ENCODE data around the gene LAIR1.
"Not testable (repeated sequence)": the region's sequence is repeated elsewhere in the genome, so short reads cannot be mapped to it uniquely, and the experiment has no call there.

Gene LAIR1

GRCh38 chr19:54369082-54369687, 4.5 kb upstream of the LAIR1 start:
- DNase-seq (ENCODE audit: insufficient read length, low spot score) (no peak), FAIRE-seq (no peak)
- TF ChIP-seq SPI1 (IDR thresholded peaks at IDR 0.05; ENCODE audit: low read depth, low read length) (no peak), POLR2AphosphoS5 (IDR thresholded peaks at IDR 0.05; ENCODE audit: low read depth, low read length) (no peak), POLR2A (IDR thresholded peaks at IDR 0.05; ENCODE audit: low read depth, low read length) (no peak), PAX5 (IDR thresholded peaks at IDR 0.05; ENCODE audit: insufficient read depth, low read length, severe bottlenecking) (no peak), TAF1 (IDR thresholded peaks at IDR 0.05; ENCODE audit: low read depth, low read length) (no peak), POU2F2 (IDR thresholded peaks at IDR 0.05; ENCODE audit: low read depth, low read length) (no peak)

- FAIRE-seq (no peak), DNase-seq (ENCODE audit: insufficient read length, low spot score) (no peak)
- TF ChIP-seq PAX5 (IDR thresholded peaks at IDR 0.05; ENCODE audit: insufficient read depth, low read length, severe bottlenecking): no peak
- TF ChIP-seq TAF1 (IDR thresholded peaks at IDR 0.05; ENCODE audit: low read depth, low read length): no peak
- TF ChIP-seq POLR2AphosphoS5 (IDR thresholded peaks at IDR 0.05; ENCODE audit: low read depth, low read length): no peak
- no peak for TF ChIP-seq SPI1 (IDR thresholded peaks at IDR 0.05; ENCODE audit: low read depth, low read length)
- no peak for TF ChIP-seq POU2F2 (IDR thresholded peaks at IDR 0.05; ENCODE audit: low read depth, low read length)
- TF ChIP-seq POLR2A (IDR thresholded peaks at IDR 0.05; ENCODE audit: low read depth, low read length): no peak
Measured at GRCh38 chr19:54366811-54367210, 2.1 kb upstream of the LAIR1 start.

DNA sequence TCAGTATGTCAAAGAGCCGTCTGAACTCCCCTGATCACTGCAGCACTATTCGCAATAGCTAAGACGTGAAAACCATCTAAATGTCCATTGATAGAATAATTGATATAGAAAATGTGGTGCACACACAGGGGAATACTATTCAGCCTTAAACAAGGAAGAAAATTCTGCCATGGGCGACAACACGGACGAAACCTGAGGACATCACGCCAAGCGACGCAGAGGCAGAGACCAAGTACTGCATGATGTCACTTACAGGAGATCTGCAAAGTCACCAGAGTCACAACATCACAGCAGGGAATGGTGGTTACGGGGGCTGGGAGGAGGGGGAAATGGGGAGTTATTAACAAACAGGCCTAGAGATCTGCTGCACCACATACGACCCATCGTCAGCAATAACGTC, 1.1 kb upstream of the LAIR1 start:
- not testable (repeated sequence) for DNase-seq (ENCODE audit: insufficient read length, low spot score); FAIRE-seq

DNA sequence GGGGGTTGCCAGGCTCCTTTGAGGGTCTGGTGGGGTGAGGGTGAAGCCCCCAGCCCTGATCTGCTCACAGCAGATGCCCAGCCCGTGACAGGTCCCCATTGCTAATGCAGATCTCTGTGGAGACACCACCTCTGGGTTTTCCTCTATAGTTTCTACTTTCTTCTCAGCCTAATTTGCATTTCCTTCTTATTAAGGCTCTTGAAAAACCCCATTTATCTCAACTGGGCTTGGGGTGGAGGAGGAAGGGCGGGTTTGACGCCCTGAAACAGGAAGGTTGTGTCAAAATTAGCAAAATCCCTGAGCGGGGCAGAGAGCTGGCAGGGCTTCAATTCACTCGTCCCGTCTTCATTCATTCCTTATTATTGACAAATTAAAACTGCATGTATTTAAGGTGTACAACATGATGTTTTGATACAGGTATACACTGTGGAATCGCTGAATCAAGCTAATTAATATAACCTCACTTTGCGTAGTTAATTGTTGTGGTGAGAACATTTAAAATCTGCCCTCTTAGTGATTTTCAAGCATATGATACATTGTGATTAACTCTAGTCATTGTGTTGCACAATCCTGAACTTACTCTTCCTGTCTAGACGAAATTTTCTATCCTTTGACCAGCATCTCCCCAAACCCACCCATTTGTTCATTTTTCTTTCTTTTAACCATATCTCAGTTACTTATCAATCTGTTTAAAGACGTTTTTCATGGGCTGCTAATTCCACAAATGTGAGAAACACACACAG, 2.9 kb downstream of the LAIR1 start:
- FAIRE-seq: peak; percentile 96

GRCh38 chr19:54359149-54359820, 5.4 kb downstream of the LAIR1 start:
- peak; percentile 100 for FAIRE-seq
- DNase-seq (ENCODE audit: insufficient read length, low spot score): not testable (repeated sequence)

More for the DNA sequence above, 2.9 kb downstream of the LAIR1 start:
- DNase-seq (ENCODE audit: insufficient read length, low spot score): not testable (repeated sequence)

- FAIRE-seq: no peak
- TF ChIP-seq SPI1 (IDR thresholded peaks at IDR 0.05; ENCODE audit: low read depth, low read length): no peak
- no peak for TF ChIP-seq TAF1 (IDR thresholded peaks at IDR 0.05; ENCODE audit: low read depth, low read length)
- TF ChIP-seq POU2F2 (IDR thresholded peaks at IDR 0.05; ENCODE audit: low read depth, low read length): no peak
- no peak for TF ChIP-seq POLR2AphosphoS5 (IDR thresholded peaks at IDR 0.05; ENCODE audit: low read depth, low read length)
- TF ChIP-seq POLR2A (IDR thresholded peaks at IDR 0.05; ENCODE audit: low read depth, low read length): no peak
- TF ChIP-seq PAX5 (IDR thresholded peaks at IDR 0.05; ENCODE audit: insufficient read depth, low read length, severe bottlenecking): no peak
- no peak for DNase-seq (ENCODE audit: insufficient read length, low spot score)
Measured at GRCh38 chr19:54357381-54357780, 7.3 kb downstream of the LAIR1 start.

DNA sequence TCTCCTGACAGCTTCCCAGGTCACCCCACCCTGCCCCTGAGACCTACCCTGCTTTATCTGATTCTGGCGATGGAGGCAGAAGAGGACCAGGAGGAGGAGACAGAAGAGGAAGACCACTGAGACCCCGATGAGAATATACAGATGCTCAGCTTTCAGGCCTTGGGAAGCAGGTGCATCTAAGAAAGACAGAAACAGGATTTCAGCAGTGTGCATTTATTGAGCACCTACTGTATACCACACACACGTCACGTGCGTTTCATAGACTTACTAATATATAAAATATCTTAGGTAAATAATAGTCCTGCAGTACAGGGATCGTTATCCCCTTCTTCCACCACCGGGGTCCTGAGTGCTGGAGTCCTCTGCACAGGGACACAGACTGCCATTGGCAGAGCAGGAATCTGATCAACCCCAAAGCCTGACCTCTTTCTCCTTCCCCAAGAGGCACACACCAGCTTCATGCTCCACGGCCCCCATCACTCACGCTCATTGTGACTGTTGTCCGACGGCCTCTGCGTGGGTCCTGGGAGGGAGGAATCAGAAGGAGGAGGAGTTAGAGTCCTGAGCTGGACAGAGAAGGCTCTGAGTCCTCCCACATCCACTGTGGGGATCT, 8.2 kb downstream of the LAIR1 start:
- TF ChIP-seq TAF1 (IDR thresholded peaks at IDR 0.05; ENCODE audit: low read depth, low read length) (no peak), SPI1 (IDR thresholded peaks at IDR 0.05; ENCODE audit: low read depth, low read length) (no peak), POU2F2 (IDR thresholded peaks at IDR 0.05; ENCODE audit: low read depth, low read length) (no peak)
- no peak for FAIRE-seq
- DNase-seq (ENCODE audit: insufficient read length, low spot score): no peak

- DNase-seq (ENCODE audit: insufficient read length, low spot score) (no peak), FAIRE-seq (no peak)
- TF ChIP-seq POU2F2 (IDR thresholded peaks at IDR 0.05; ENCODE audit: low read depth, low read length) (no peak), PAX5 (IDR thresholded peaks at IDR 0.05; ENCODE audit: insufficient read depth, low read length, severe bottlenecking) (no peak), SPI1 (IDR thresholded peaks at IDR 0.05; ENCODE audit: low read depth, low read length) (no peak), POLR2A (IDR thresholded peaks at IDR 0.05; ENCODE audit: low read depth, low read length) (no peak), POLR2AphosphoS5 (IDR thresholded peaks at IDR 0.05; ENCODE audit: low read depth, low read length) (no peak), TAF1 (IDR thresholded peaks at IDR 0.05; ENCODE audit: low read depth, low read length) (no peak)
Measured at GRCh38 chr19:54355675-54356074, 9.1 kb downstream of the LAIR1 start.

DNA sequence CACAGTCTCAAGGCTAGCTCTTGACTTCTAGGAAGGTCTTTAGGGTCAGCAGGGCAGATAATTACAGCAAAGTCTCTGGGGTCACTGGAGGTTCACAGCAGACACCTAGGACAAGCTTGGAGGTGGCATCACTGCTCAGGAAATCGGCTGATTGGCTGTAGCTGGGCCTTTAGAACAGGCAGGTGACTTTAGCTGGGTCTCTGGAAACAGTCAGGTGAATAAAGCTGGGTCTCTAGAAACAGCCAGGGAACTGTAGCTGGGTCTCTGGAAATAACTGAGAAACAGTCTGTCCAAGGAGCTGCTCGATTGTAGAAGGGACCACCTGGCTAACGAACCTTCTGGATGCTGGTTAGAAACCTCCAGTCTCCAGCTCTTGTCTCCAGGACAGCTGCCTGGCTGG, 10.0 kb downstream of the LAIR1 start:
- DNase-seq (ENCODE audit: insufficient read length, low spot score) (no peak), FAIRE-seq (no peak)
- no peak for TF ChIP-seq PAX5 (IDR thresholded peaks at IDR 0.05; ENCODE audit: insufficient read depth, low read length, severe bottlenecking)
- TF ChIP-seq POLR2AphosphoS5 (IDR thresholded peaks at IDR 0.05; ENCODE audit: low read depth, low read length): no peak
- TF ChIP-seq TAF1 (IDR thresholded peaks at IDR 0.05; ENCODE audit: low read depth, low read length): no peak
- TF ChIP-seq POLR2A (IDR thresholded peaks at IDR 0.05; ENCODE audit: low read depth, low read length): no peak
- no peak for TF ChIP-seq SPI1 (IDR thresholded peaks at IDR 0.05; ENCODE audit: low read depth, low read length)
- no peak for TF ChIP-seq POU2F2 (IDR thresholded peaks at IDR 0.05; ENCODE audit: low read depth, low read length)

DNA sequence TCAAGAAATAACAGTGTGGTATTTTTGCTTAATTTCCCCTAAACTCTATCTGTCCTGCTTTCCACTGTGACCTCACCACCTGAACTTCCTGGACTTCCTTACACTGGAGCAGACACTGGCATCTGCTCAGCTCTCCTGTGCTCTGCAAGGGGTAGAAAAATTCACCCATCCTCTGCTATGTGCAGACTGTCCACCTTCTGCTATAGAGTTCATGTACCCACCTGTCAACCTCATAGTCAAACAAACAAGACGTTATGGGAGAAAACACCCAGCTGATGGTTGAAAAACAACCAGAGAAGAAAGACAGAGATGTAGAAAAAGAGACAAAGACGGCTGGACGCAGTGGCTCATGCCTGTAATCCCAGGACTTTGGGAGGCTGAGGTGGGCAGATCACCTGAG, 12.2 kb downstream of the LAIR1 start:
- FAIRE-seq (no peak), DNase-seq (ENCODE audit: insufficient read length, low spot score) (no peak)
- TF ChIP-seq POU2F2 (IDR thresholded peaks at IDR 0.05; ENCODE audit: low read depth, low read length): no peak

All from GM12891 (cell line).